NB4 (cell line): ENCODE measurements around the gene IGSF8.

Experiments used
- MYC ChIP-seq: IDR thresholded peaks from 2 replicates; pipeline ENCODE4 v1.6.1; 2011; ENCODE audit warnings: low read depth, low read length
- POLR2A ChIP-seq: IDR thresholded peaks from 2 replicates; pipeline ENCODE4 v1.6.1; 2011; ENCODE audit warnings: mild to moderate bottlenecking; ENCODE audit not compliant: insufficient read length; ENCODE audit errors: extremely low read depth
- TF ChIP-seq, protein P1 (sequence below): IDR thresholded peaks from one replicate; pipeline ENCODE4 v1.5.1; 2012; ENCODE audit warnings: low read depth, low read length

DNA sequence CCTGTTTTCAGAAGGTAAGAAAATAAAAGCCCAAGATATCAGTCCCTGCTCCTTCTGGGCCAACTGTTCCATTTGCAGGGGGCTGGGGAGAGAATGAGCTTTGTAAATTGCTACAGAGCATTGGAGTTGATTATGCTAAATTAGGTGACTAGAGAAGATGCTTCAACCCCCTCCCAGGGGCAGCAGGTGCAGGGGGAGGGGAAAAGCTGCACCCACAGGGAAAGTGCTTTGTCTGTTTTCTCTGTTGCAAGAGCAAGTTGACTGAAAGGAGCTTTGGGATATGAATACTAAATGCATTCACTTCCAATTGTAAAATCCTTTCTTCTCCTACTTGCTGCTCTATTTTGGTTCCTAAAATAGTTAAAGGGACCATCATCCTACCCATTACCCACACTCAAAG, 50.1 kb downstream of the IGSF8 start:
- TF ChIP-seq, protein P1, sequence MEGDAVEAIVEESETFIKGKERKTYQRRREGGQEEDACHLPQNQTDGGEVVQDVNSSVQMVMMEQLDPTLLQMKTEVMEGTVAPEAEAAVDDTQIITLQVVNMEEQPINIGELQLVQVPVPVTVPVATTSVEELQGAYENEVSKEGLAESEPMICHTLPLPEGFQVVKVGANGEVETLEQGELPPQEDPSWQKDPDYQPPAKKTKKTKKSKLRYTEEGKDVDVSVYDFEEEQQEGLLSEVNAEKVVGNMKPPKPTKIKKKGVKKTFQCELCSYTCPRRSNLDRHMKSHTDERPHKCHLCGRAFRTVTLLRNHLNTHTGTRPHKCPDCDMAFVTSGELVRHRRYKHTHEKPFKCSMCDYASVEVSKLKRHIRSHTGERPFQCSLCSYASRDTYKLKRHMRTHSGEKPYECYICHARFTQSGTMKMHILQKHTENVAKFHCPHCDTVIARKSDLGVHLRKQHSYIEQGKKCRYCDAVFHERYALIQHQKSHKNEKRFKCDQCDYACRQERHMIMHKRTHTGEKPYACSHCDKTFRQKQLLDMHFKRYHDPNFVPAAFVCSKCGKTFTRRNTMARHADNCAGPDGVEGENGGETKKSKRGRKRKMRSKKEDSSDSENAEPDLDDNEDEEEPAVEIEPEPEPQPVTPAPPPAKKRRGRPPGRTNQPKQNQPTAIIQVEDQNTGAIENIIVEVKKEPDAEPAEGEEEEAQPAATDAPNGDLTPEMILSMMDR = no peak
- TF ChIP-seq POLR2A = no peak
- TF ChIP-seq MYC = no peak
